C4-2B (cell line): ENCODE measurements around the gene EXOSC2.
A peak's percentile ranks its signal among the peaks of the same experiment; 100 is the strongest.

Experiments
- H3K27ac ChIP-seq: fragments of 450-650 bp; 2 replicates; pipeline ENCODE4 v1.5.1; 2017
- ZFX ChIP-seq: fragments of 450-650 bp; IDR thresholded peaks from 2 replicates; pipeline ENCODE4 v1.6.1; 2017
- TF ChIP-seq, protein P1 (sequence below): fragments of 450-650 bp; conservative IDR thresholded peaks from 2 replicates; pipeline ENCODE4 v1.5.1; 2017; ENCODE audit warnings: mild to moderate bottlenecking

The EXOSC2 gene

DNA sequence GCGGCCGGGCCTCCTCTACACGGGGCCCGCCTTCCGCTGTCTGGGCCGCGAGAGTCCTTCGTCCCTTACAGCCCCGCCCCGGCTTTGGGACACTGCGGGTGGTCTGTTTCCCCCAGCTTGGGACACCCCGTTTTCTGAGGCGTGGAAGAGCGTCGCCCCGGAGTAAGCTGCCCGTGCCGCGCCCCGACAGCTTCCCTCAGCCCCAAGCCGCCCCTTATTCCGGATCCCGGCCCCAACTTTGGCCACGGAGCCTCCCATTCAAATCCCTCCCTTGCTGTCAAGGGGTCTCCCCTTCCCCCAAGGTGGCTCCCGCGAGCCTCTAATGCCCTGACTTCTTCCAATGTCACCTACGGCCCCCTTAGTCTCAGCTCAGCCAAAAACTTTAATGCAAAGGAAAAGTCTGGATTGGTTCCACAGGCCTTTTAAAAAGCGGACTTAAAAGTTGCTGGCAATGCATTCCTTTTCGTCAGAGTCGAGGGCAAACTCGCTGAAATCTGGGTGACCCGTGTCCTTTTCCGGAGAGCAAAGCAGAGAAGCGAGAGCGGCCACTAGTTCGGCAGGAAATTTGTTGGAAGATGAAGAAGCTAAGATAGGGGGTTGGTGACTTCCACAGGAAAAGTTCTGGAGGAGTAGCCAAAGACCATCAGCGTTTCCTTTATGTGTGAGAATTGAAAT lies 19.8 kb downstream of the EXOSC2 start:
- peak overlapping the region; percentile 96 for H3K27ac ChIP-seq
- no peak for TF ChIP-seq ZFX
- TF ChIP-seq, protein P1, sequence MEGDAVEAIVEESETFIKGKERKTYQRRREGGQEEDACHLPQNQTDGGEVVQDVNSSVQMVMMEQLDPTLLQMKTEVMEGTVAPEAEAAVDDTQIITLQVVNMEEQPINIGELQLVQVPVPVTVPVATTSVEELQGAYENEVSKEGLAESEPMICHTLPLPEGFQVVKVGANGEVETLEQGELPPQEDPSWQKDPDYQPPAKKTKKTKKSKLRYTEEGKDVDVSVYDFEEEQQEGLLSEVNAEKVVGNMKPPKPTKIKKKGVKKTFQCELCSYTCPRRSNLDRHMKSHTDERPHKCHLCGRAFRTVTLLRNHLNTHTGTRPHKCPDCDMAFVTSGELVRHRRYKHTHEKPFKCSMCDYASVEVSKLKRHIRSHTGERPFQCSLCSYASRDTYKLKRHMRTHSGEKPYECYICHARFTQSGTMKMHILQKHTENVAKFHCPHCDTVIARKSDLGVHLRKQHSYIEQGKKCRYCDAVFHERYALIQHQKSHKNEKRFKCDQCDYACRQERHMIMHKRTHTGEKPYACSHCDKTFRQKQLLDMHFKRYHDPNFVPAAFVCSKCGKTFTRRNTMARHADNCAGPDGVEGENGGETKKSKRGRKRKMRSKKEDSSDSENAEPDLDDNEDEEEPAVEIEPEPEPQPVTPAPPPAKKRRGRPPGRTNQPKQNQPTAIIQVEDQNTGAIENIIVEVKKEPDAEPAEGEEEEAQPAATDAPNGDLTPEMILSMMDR = no peak

DNA sequence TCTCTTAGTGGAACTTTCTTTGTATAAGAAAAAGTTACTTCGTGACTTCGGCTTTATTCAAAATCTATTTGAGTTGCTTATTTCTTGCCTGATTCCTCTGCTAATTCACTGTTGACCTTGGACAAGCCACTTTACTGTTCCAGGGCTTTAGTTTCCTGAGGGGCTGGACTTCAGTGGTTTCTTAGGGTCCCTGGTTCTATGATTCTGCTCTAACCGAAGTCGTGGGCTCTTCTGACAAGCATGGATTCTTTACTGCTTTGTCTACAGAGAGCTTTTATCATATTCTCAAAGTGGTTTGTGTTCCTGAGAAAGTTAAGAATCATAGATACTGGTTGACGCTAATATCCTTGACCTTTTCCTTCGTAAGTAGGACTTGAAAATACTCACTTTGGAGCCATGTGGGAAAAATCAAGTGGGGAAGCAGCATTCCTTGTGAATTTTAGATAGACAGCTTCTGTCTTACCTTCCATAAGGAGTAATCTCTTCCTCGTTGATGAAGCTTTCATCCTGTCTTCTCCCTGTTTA lies 21.1 kb downstream of the EXOSC2 start:
- TF ChIP-seq ZFX = no peak
- TF ChIP-seq, protein P1 = no peak
- no peak overlapping the region for H3K27ac ChIP-seq

DNA sequence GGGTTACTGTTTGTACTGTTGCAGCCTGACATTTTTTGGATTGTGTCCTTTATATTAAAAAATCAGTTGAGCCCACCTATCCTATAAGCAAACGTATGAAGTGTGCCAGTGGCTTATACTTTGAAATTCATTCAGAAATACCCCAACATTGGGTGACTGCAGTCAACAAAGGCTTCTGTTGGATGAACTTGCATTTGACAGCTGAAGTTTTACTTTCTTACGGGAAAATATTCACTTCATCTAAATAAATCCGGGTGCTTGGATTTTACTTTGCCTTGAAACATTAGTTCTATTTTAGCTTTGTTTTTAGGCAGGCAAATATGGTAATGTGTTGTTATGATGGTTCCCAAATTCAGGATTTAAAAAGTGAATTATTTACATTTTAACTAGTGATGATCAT lies 21.7 kb downstream of the EXOSC2 start:
- H3K27ac ChIP-seq = no peak overlapping the region
- TF ChIP-seq, protein P1 = no peak
- TF ChIP-seq ZFX = no peak

DNA sequence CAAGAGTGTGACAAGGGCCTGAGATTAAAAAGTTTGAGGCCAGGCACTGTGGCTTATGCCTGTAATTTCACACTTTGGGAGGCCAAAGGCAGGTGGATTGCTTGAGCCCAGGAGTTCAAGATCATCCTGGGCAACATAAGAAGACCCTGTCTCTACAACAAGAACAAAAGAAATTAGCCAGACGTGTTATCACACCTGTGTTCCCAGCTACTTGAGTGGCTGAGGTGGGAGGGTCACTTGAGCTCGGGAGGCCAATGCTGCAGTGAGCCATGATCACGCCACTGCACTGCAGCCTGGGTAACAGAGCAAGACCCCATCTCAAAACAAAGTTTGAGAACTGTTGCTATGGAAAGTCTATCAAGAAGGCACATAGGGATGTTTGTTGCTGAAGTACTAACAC lies 25.0 kb downstream of the EXOSC2 start:
- TF ChIP-seq, protein P1 = no peak
- TF ChIP-seq ZFX = no peak
- no peak overlapping the region for H3K27ac ChIP-seq

DNA sequence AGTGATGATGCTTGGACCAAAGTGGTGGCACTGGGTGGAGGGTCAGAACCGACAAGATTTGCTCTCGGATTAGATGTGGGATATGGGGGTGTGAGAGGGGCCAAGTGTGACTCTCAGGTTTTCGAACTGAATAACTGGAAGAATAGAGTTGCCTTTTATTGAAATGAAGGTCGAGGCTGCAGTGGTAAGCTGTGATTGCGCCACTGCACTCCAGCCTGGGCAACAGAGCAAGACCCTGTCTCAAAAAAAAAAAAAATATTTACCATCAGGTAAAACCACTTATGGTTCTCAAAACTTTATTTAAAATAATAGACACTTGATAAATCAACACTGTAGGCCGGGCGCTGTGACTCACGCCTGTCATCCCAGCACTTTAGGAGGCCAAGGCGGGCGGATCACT lies 27.2 kb downstream of the EXOSC2 start:
- no peak overlapping the region for H3K27ac ChIP-seq
- no peak for TF ChIP-seq ZFX
- TF ChIP-seq, protein P1 = no peak

DNA sequence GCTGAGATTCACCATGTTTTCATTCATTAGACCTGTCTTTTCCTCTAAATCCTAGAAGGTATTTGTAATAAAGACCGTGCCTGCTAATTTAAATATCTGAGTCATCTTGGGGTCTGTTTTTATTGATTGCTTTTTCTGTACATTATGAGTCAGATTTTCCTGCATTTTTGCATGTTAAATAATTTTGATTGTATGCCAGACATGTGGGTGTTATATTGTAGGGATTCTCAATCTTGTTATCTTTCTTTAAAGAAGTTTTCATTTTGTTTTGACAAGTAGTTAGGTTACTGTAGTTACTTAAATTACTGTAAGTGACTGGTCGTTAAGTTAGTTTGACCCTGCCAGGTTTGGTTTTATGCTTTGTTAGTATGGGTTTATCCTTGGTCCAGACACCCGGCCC lies 35.1 kb downstream of the EXOSC2 start:
- TF ChIP-seq, protein P1 = no peak
- no peak for TF ChIP-seq ZFX
- no peak overlapping the region for H3K27ac ChIP-seq

DNA sequence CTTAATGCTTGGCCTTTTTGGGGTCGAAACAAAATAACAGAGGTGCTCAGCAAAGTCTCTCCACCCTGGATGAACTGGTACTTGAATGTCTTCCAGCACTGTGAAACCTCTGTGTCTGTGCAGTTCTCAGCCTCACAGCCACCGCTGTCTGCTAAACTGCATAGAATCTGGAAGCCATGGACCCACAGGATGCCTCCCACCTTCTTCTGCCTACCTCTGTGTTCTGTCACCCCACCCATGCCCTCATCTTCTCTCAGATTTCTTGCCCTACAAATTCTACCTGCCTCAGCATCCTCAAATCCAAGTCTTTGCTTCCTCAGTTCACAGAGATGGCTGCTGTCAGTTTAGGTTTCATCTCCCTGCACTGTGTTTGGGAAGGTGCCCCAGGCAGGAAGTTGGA lies 35.6 kb downstream of the EXOSC2 start:
- no peak for TF ChIP-seq ZFX
- TF ChIP-seq, protein P1 = no peak
- no peak overlapping the region for H3K27ac ChIP-seq
